ENCODE results near the gene RANBP17.

GRCh38 chr5:171168171-171168570, 306.4 kb downstream of the RANBP17 start:
- TF ChIP-seq CTCF (IDR thresholded peaks at IDR 0.05; ENCODE audit: low read depth, low read length) (no peak), EZH2phosphoT487 (IDR thresholded peaks at IDR 0.05; ENCODE audit: low read depth) (no peak)

All from OCI-LY3 (cell line).